ENCODE data around the gene DGKG. TPM values are rescaled to one million over a fixed set of nuclear protein-coding genes. Genes with fewer than 3 reads are reported as not detected.
A peak's percentile ranks its signal among the peaks of the same experiment; 100 is the strongest.

The DGKG gene
- total and polyA plus RNA-seq, 10 of the 15 experiments (the other 5 are each of a cell fraction or from before 2014, with no cell fraction given) = 0.39 to 6.2 (median 4.7) TPM

DNA sequence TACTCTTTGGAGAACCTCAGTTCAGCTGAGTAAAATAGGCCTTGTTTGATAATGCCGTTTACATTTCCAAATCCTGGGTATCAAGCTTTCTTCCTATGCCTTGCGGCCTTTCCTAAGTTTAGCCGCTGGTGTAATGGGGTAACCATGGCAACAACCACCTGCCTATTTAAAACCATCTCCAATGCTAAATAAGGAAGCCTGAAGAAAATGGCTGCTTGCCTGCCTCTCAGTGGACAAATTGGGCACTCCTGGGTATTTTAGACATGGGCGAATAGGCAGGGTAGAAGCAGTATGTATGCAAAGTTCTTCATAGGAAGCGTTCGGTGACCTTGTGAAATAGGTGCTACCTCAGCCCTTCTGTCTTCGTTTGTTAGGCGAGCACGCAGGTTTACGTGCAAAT is 122.7 kb downstream of the DGKG start:
- intact Hi-C loops (cut with micrococcal nuclease; ENCODE audit: unreplicated experiment) (no loop called here), in situ Hi-C loops (cut with MboI) (no loop called here)
- H3K9ac ChIP-seq (ENCODE audit: control insufficient read depth, insufficient read depth, low read length) = no peak overlapping the region
- BruUV-seq (replicated peaks) = no TSS peak
- no peaks in the 10 kb centered on the region for H3K9me3 ChIP-seq (replicated peaks; ENCODE audit: control insufficient read depth, insufficient read depth, low read length)
- H4K20me1 ChIP-seq (ENCODE audit: control insufficient read depth, insufficient read depth) = no peaks in the 10 kb centered on the region
- POLR2A ChIA-PET = no interaction called here
- TF ChIP-seq DPF2 (IDR thresholded peaks at IDR 0.05) (no peak), STAT1 (conservative IDR thresholded peaks at IDR 0.05) (no peak), RB1 (IDR thresholded peaks at IDR 0.05; ENCODE audit: borderline replicate concordance) (no peak), RAD21 (IDR thresholded peaks at IDR 0.05; ENCODE audit: insufficient read depth, low read depth, low read length) (peak; percentile 27; the same call in 1 of the 2 replicates), FOS (IDR thresholded peaks at IDR 0.05; ENCODE audit: borderline replicate concordance, extremely low read depth, insufficient read length) (no peak), BMI1 (IDR thresholded peaks at IDR 0.05; ENCODE audit: borderline replicate concordance) (peak; percentile 40; the same call in 1 of the 2 replicates), YY1 (IDR thresholded peaks at IDR 0.05; ENCODE audit: low read depth, low read length) (0 out of 2 replicates have a peak, but pooled peaks have one; percentile 27), EZH2 (IDR thresholded peaks at IDR 0.05; ENCODE audit: borderline replicate concordance, control insufficient read depth, low read depth, low read length) (no peak)
- TF ChIP-seq, protein P1, sequence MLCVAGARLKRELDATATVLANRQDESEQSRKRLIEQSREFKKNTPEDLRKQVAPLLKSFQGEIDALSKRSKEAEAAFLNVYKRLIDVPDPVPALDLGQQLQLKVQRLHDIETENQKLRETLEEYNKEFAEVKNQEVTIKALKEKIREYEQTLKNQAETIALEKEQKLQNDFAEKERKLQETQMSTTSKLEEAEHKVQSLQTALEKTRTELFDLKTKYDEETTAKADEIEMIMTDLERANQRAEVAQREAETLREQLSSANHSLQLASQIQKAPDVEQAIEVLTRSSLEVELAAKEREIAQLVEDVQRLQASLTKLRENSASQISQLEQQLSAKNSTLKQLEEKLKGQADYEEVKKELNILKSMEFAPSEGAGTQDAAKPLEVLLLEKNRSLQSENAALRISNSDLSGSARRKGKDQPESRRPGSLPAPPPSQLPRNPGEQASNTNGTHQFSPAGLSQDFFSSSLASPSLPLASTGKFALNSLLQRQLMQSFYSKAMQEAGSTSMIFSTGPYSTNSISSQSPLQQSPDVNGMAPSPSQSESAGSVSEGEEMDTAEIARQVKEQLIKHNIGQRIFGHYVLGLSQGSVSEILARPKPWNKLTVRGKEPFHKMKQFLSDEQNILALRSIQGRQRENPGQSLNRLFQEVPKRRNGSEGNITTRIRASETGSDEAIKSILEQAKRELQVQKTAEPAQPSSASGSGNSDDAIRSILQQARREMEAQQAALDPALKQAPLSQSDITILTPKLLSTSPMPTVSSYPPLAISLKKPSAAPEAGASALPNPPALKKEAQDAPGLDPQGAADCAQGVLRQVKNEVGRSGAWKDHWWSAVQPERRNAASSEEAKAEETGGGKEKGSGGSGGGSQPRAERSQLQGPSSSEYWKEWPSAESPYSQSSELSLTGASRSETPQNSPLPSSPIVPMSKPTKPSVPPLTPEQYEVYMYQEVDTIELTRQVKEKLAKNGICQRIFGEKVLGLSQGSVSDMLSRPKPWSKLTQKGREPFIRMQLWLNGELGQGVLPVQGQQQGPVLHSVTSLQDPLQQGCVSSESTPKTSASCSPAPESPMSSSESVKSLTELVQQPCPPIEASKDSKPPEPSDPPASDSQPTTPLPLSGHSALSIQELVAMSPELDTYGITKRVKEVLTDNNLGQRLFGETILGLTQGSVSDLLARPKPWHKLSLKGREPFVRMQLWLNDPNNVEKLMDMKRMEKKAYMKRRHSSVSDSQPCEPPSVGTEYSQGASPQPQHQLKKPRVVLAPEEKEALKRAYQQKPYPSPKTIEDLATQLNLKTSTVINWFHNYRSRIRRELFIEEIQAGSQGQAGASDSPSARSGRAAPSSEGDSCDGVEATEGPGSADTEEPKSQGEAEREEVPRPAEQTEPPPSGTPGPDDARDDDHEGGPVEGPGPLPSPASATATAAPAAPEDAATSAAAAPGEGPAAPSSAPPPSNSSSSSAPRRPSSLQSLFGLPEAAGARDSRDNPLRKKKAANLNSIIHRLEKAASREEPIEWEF (IDR thresholded peaks at IDR 0.05; ENCODE audit: insufficient replicate concordance, low read depth, low read length) = no peak
- TF ChIP-seq, protein P2, sequence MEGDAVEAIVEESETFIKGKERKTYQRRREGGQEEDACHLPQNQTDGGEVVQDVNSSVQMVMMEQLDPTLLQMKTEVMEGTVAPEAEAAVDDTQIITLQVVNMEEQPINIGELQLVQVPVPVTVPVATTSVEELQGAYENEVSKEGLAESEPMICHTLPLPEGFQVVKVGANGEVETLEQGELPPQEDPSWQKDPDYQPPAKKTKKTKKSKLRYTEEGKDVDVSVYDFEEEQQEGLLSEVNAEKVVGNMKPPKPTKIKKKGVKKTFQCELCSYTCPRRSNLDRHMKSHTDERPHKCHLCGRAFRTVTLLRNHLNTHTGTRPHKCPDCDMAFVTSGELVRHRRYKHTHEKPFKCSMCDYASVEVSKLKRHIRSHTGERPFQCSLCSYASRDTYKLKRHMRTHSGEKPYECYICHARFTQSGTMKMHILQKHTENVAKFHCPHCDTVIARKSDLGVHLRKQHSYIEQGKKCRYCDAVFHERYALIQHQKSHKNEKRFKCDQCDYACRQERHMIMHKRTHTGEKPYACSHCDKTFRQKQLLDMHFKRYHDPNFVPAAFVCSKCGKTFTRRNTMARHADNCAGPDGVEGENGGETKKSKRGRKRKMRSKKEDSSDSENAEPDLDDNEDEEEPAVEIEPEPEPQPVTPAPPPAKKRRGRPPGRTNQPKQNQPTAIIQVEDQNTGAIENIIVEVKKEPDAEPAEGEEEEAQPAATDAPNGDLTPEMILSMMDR (IDR thresholded peaks at IDR 0.05 in 2 of 3, conservative IDR thresholded peaks at IDR 0.05 in 1 of 3; ENCODE audit: control insufficient read depth in 2 of 3, extremely low read depth in 1 of 3, insufficient read depth in 1 of 3, low read depth in 3 of 3, low read length in 3 of 3) = 0 out of 6 replicates have a peak, but pooled peaks of 1 of the 3 experiments have one; percentile 10
- H3K27ac ChIP-seq (ENCODE audit: control insufficient read depth, insufficient read depth) = no peak overlapping the region
- H3K36me3 ChIP-seq (ENCODE audit: control insufficient read depth in 2 of 2, insufficient read depth in 2 of 2, low read length in 1 of 2) = no peaks in the 10 kb centered on the region
- H3K27me3 ChIP-seq (replicated peaks in 1 of 2; ENCODE audit: control insufficient read depth in 2 of 2, insufficient read depth in 2 of 2, low read length in 1 of 2) = no peaks in the 10 kb centered on the region
- ATAC-seq (no peak), FAIRE-seq (no peak), DNase-seq (ENCODE audit: low read depth, low spot score) (no peak)
- no peaks in the 10 kb centered on the region for H3K79me2 ChIP-seq (ENCODE audit: control insufficient read depth, insufficient read depth, low read length)
- H2AFZ ChIP-seq (ENCODE audit: control insufficient read depth, low read depth, low read length) = no peak overlapping the region
- H3K4me1 ChIP-seq (ENCODE audit: control insufficient read depth, insufficient read depth, low read length) = peaks cover 50% of the 10 kb centered on the region
- SMC1A ChIA-PET (ENCODE audit: uncharacterized antibody, unreplicated experiment) = no interaction called here
- H3K4me2 ChIP-seq (ENCODE audit: control insufficient read depth, insufficient read depth) = no peak overlapping the region
- CTCF ChIA-PET = interaction anchor here (0.6 to 4.8 kb wide), 5 partner anchors 86 to 300 kb away, joined by 3 to 87 read pairs (median 4); no protein-coding TSS in a partner anchor
- no peak overlapping the region for H3K4me3 ChIP-seq
- RAD21 ChIA-PET (ENCODE audit: unreplicated experiment) = no interaction called here
- WGBS (ENCODE audit: insufficient coverage, insufficient replicate concordance, low lambda C conversion rate, missing lambda C conversion rate) = 89% methylated on average over 10 of the region's 10 CpGs
